ENCODE data around the gene LPP.
"Not testable (repeated sequence)": the region's sequence is repeated elsewhere in the genome, so short reads cannot be mapped to it uniquely, and the experiment has no call there.

Gene LPP

GRCh38 chr3:188627652-188628051 is 473.7 kb downstream of the LPP start:
- DNase-seq (ENCODE audit: low read depth in 2 of 2), result no peak

- DNase-seq (ENCODE audit: low read depth in 2 of 2), result no peak
Measured at GRCh38 chr3:188631291-188632010, 477.5 kb downstream of the LPP start.

- DNase-seq (ENCODE audit: low read depth in 2 of 2), result no peak
Measured at GRCh38 chr3:188633206-188633605, 479.2 kb downstream of the LPP start.

- DNase-seq (ENCODE audit: low read depth in 2 of 2), result no peak
Measured at GRCh38 chr3:188634285-188634684, 480.3 kb downstream of the LPP start.

- DNase-seq (ENCODE audit: low read depth in 2 of 2), result no peak
Measured at GRCh38 chr3:188635258-188636042, 481.5 kb downstream of the LPP start.

- not testable (repeated sequence) for DNase-seq (ENCODE audit: low read depth in 2 of 2)
Measured at GRCh38 chr3:188636292-188636691, 482.3 kb downstream of the LPP start.

- no peak for DNase-seq (ENCODE audit: low read depth in 2 of 2)
Measured at GRCh38 chr3:188641076-188641475, 487.1 kb downstream of the LPP start.

- DNase-seq (ENCODE audit: low read depth in 2 of 2), result no peak
Measured at GRCh38 chr3:188643736-188644135, 489.8 kb downstream of the LPP start.

- no peak for DNase-seq (ENCODE audit: low read depth in 2 of 2)
Measured at GRCh38 chr3:188646592-188646991, 492.6 kb downstream of the LPP start.

- DNase-seq (ENCODE audit: low read depth in 2 of 2), result no peak
Measured at GRCh38 chr3:188647237-188647636, 493.3 kb downstream of the LPP start.

GRCh38 chr3:188649521-188649920 is 495.6 kb downstream of the LPP start:
- no peak for DNase-seq (ENCODE audit: low read depth in 2 of 2)

- DNase-seq (ENCODE audit: low read depth in 2 of 2), result no peak
Measured at GRCh38 chr3:188656196-188656982, 502.4 kb downstream of the LPP start.

- DNase-seq (ENCODE audit: low read depth in 2 of 2), result no peak
Measured at GRCh38 chr3:188658606-188659005, 504.6 kb downstream of the LPP start.

- no peak for DNase-seq (ENCODE audit: low read depth in 2 of 2)
Measured at GRCh38 chr3:188659449-188660090, 505.6 kb downstream of the LPP start.

GRCh38 chr3:188660415-188660814 is 506.5 kb downstream of the LPP start:
- no peak for DNase-seq (ENCODE audit: low read depth in 2 of 2)

GRCh38 chr3:188661806-188662205 is 507.8 kb downstream of the LPP start:
- DNase-seq (ENCODE audit: low read depth in 2 of 2), result no peak

- DNase-seq (ENCODE audit: low read depth in 2 of 2), result no peak
Measured at GRCh38 chr3:188662214-188662613, 508.3 kb downstream of the LPP start.

GRCh38 chr3:188662795-188663194 is 508.8 kb downstream of the LPP start:
- no peak for DNase-seq (ENCODE audit: low read depth in 2 of 2)

GRCh38 chr3:188663839-188664238 is 509.9 kb downstream of the LPP start:
- DNase-seq (ENCODE audit: low read depth in 2 of 2), result no peak

- DNase-seq (ENCODE audit: low read depth in 2 of 2), result no peak
Measured at GRCh38 chr3:188664795-188665194, 510.8 kb downstream of the LPP start.

- no peak for DNase-seq (ENCODE audit: low read depth in 2 of 2)
Measured at GRCh38 chr3:188667926-188668325, 514.0 kb downstream of the LPP start.

- DNase-seq (ENCODE audit: low read depth in 2 of 2), result no peak
Measured at GRCh38 chr3:188670446-188670845, 516.5 kb downstream of the LPP start.
